GM12878 (cell line): Measurements from ENCODE around the gene CD70. TPM values are rescaled to one million over a fixed set of nuclear protein-coding genes. Genes with fewer than 3 reads are reported as not detected.

Experiments used
- BCLAF1 ChIP-seq: fragments of 450-650 bp; IDR thresholded peaks from 2 replicates; pipeline ENCODE4 v1.6.1; 2017; ENCODE audit warnings: antibody characterized with exemption, mild to moderate bottlenecking, moderate library complexity
- CREM ChIP-seq: IDR thresholded peaks from 2 replicates; pipeline ENCODE4 v1.6.1; 2014; ENCODE audit warnings: antibody characterized with exemption, low read depth
- EZH2 ChIP-seq: IDR thresholded peaks from 2 replicates; pipeline ENCODE4 v1.6.1; 2012; ENCODE audit warnings: low read depth, mild to moderate bottlenecking, control low read depth, inconsistent platforms, low read length, borderline replicate concordance; ENCODE audit not compliant: control insufficient read depth
- GATAD2B ChIP-seq: fragments of 450-650 bp; conservative IDR thresholded peaks from 2 replicates; pipeline ENCODE4 v1.6.1; 2017; ENCODE audit warnings: low read depth, mild to moderate bottlenecking, moderate library complexity
- NR2C1 ChIP-seq: fragments of 450-650 bp; IDR thresholded peaks from 2 replicates; pipeline ENCODE4 v1.6.1; 2017; ENCODE audit warnings: antibody characterized with exemption, mild to moderate bottlenecking, moderate library complexity
- POU2F2 ChIP-seq: IDR thresholded peaks from 3 replicates; pipeline ENCODE4 v1.6.1; 2011; ENCODE audit warnings: low read depth, mild to moderate bottlenecking, low read length, borderline replicate concordance
- SIN3A ChIP-seq: IDR thresholded peaks from 2 replicates; pipeline ENCODE4 v1.6.1; 2012; ENCODE audit warnings: low read depth, low read length, improper control_type of control experiment
- STAT3 ChIP-seq: IDR thresholded peaks from 2 replicates; pipeline ENCODE4 v1.6.1; 2011; ENCODE audit warnings: low read depth, low read length, improper control_type of control experiment
- WRNIP1 ChIP-seq: IDR thresholded peaks from 2 replicates; pipeline ENCODE4 v1.6.1; 2011; ENCODE audit warnings: low read depth, low read length, improper control_type of control experiment, borderline replicate concordance
- ZBTB4 ChIP-seq: fragments of 450-650 bp; formaldehyde crosslinking; IDR thresholded peaks from 2 replicates; pipeline ENCODE4 v1.4.0; 2022; ENCODE audit warnings: mild to moderate bottlenecking, moderate library complexity
- ZNF24 ChIP-seq: fragments of 450-650 bp; IDR thresholded peaks from 2 replicates; pipeline ENCODE4 v1.6.1; 2017; ENCODE audit warnings: antibody characterized with exemption, mild to moderate bottlenecking
- polyA plus RNA-seq, 11 experiments: library from polyadenylated mRNA; depleted of rRNA in 4 of 11; unstranded in 6 of 11; stranded (reverse) in 5 of 11; fragments of >200 nt; fragmentation: Nextera tagmentation in 4 of 11; fragmentation: Illumina TruSeq in 1 of 11; extraction: Ambion mirVana in 4 of 11; extraction: Trizol in 1 of 11; gene quantifications; 1 replicate in 1 of 11; 2 replicates in 10 of 11; pipeline versions ENCODE4 v1.2.1 to v1.2.3, GENCODE V29; 2011 to 2016; ENCODE audit warnings: inconsistent platforms in 2 of 11, missing spikeins in 2 of 11, low read depth in 1 of 11
- total RNA-seq, 4 experiments: library from RNA; depleted of rRNA in 3 of 4; stranded (reverse); fragments of >200 nt in 3 of 4; fragmentation: Illumina TruSeq in 1 of 4; extraction: Trizol in 1 of 4; gene quantifications; 2 replicates each; pipeline versions ENCODE4 v1.2.1 to v1.2.3, GENCODE V29; 2013 to 2021
- TF ChIP-seq, protein P1 (sequence below): fragments of 450-650 bp; conservative IDR thresholded peaks from 2 replicates; pipeline ENCODE4 v1.6.1; 2017; ENCODE audit warnings: mild to moderate bottlenecking, moderate library complexity
- TF ChIP-seq, protein P2 (sequence below): fragments of 450-650 bp; IDR thresholded peaks from 2 replicates; pipeline ENCODE4 v1.6.1; 2018; ENCODE audit warnings: mild to moderate bottlenecking, low read depth, moderate library complexity; ENCODE audit not compliant: partially characterized antibody
- TF ChIP-seq, protein P3 (sequence below): fragments of 450-650 bp; formaldehyde crosslinking; IDR thresholded peaks from 2 replicates; pipeline ENCODE4 v1.4.0; 2020; ENCODE audit warnings: mild to moderate bottlenecking, moderate library complexity

CD70 gene
- total and polyA plus RNA-seq, 10 of the 15 experiments (the other 5 are each of a cell fraction or from before 2014, with no cell fraction given), result 16.4 to 441 (median 265) TPM

DNA sequence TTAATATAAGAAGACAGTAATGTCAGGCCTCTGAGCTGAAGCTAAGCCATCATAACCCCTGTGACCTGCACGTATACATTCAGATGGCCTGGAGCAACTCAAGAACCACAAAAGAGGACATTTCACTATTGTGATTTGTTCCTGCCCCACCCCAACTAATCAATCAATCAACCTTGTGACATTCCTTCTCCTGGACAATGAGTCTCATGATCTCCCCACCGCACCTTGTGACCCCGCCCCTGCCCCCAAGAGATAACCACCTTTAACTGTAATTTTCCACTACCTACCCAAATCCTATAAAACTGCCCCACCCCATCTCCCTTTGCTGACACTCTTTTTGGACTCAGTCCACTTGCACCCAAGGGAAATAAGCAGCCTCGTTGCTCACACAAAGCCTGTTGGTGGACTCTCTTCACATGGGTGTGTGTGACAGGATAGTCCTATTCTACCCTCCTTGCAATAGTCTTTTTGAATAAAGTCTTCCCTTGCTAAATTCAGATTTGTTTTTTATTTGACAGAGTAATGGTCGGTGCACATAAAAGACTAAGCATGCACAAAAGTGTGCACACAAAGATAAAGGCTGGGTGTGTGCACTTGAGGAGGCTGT lies 14.0 kb downstream of the CD70 start (continued):
- TF ChIP-seq STAT3, result no peak
- TF ChIP-seq, protein P1, sequence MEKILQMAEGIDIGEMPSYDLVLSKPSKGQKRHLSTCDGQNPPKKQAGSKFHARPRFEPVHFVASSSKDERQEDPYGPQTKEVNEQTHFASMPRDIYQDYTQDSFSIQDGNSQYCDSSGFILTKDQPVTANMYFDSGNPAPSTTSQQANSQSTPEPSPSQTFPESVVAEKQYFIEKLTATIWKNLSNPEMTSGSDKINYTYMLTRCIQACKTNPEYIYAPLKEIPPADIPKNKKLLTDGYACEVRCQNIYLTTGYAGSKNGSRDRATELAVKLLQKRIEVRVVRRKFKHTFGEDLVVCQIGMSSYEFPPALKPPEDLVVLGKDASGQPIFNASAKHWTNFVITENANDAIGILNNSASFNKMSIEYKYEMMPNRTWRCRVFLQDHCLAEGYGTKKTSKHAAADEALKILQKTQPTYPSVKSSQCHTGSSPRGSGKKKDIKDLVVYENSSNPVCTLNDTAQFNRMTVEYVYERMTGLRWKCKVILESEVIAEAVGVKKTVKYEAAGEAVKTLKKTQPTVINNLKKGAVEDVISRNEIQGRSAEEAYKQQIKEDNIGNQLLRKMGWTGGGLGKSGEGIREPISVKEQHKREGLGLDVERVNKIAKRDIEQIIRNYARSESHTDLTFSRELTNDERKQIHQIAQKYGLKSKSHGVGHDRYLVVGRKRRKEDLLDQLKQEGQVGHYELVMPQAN, result peak; percentile 47; the same call in 1 of the 2 replicates
- TF ChIP-seq ZNF24, result no peak; the same call in none of the 2 replicates
- TF ChIP-seq SIN3A, result no peak
- peak; percentile 31; the same call in 1 of the 2 replicates for TF ChIP-seq NR2C1
- TF ChIP-seq WRNIP1, result no peak
- no peak for TF ChIP-seq CREM
- no peak for TF ChIP-seq POU2F2
- TF ChIP-seq, protein P2, sequence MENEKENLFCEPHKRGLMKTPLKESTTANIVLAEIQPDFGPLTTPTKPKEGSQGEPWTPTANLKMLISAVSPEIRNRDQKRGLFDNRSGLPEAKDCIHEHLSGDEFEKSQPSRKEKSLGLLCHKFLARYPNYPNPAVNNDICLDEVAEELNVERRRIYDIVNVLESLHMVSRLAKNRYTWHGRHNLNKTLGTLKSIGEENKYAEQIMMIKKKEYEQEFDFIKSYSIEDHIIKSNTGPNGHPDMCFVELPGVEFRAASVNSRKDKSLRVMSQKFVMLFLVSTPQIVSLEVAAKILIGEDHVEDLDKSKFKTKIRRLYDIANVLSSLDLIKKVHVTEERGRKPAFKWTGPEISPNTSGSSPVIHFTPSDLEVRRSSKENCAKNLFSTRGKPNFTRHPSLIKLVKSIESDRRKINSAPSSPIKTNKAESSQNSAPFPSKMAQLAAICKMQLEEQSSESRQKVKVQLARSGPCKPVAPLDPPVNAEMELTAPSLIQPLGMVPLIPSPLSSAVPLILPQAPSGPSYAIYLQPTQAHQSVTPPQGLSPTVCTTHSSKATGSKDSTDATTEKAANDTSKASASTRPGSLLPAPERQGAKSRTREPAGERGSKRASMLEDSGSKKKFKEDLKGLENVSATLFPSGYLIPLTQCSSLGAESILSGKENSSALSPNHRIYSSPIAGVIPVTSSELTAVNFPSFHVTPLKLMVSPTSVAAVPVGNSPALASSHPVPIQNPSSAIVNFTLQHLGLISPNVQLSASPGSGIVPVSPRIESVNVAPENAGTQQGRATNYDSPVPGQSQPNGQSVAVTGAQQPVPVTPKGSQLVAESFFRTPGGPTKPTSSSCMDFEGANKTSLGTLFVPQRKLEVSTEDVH, result no peak
- no peak for TF ChIP-seq BCLAF1
- TF ChIP-seq, protein P3, sequence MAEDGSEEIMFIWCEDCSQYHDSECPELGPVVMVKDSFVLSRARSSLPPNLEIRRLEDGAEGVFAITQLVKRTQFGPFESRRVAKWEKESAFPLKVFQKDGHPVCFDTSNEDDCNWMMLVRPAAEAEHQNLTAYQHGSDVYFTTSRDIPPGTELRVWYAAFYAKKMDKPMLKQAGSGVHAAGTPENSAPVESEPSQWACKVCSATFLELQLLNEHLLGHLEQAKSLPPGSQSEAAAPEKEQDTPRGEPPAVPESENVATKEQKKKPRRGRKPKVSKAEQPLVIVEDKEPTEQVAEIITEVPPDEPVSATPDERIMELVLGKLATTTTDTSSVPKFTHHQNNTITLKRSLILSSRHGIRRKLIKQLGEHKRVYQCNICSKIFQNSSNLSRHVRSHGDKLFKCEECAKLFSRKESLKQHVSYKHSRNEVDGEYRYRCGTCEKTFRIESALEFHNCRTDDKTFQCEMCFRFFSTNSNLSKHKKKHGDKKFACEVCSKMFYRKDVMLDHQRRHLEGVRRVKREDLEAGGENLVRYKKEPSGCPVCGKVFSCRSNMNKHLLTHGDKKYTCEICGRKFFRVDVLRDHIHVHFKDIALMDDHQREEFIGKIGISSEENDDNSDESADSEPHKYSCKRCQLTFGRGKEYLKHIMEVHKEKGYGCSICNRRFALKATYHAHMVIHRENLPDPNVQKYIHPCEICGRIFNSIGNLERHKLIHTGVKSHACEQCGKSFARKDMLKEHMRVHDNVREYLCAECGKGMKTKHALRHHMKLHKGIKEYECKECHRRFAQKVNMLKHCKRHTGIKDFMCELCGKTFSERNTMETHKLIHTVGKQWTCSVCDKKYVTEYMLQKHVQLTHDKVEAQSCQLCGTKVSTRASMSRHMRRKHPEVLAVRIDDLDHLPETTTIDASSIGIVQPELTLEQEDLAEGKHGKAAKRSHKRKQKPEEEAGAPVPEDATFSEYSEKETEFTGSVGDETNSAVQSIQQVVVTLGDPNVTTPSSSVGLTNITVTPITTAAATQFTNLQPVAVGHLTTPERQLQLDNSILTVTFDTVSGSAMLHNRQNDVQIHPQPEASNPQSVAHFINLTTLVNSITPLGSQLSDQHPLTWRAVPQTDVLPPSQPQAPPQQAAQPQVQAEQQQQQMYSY (CRISPR knock-in tag), result 0 out of 2 replicates have a peak, but pooled peaks have one; percentile 52
- TF ChIP-seq EZH2, result no peak
- no peak for TF ChIP-seq ZBTB4 (CRISPR knock-in tag)
- TF ChIP-seq GATAD2B, result no peak
